Stimulated activated CD8-positive, alpha-beta memory T cell treated with anti-CD3 and anti-CD28 coated beads, Interleukin-15, amount 100 ng/mL, for 4 hours (primary cell): Measurements from ENCODE around the gene PRDM5.

Source experiments
- DNase-seq, 2 donors: peaks; one replicate each; pipeline ENCODE4 v3.0.0-alpha.2; 2020; ENCODE audit warnings: low read depth in 2 of 2

The PRDM5 gene

GRCh38 chr4:120856294-120856693 is 66.2 kb downstream of the PRDM5 start:
- DNase-seq, result no peak

DNA sequence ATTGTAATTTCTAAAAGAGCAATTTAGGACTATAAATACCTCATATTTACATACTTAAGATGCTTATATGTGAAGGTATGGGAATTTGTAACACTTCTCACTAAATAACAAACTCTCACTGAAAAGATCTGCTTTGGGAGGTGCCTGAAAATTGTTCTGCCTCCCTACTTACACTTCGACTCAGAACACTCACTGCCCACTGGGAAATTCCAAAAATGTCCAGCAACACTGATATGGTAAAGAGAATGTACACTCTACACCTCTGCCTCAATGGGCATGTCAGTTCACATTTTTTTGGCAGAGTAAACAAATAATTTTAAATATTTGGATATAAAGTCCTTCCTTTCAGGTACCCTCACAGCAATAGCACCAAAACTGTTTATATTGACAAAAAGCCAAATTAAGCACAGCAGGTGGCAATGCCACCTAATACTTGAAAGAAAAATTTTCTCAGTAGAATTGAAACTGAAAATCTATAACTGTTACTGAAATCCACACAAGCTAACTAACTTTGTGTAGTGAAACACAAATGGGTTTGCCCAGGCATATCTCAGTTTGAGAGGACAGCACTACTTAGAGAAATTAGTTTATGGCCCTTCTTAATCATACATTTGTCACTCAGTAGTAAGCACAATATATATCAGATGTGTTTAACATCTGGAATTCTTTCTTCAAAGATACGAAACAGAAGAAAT is 67.1 kb downstream of the PRDM5 start:
- DNase-seq, result no peak

- no peak for DNase-seq
Measured at GRCh38 chr4:120853161-120853935, 69.2 kb downstream of the PRDM5 start.

DNA sequence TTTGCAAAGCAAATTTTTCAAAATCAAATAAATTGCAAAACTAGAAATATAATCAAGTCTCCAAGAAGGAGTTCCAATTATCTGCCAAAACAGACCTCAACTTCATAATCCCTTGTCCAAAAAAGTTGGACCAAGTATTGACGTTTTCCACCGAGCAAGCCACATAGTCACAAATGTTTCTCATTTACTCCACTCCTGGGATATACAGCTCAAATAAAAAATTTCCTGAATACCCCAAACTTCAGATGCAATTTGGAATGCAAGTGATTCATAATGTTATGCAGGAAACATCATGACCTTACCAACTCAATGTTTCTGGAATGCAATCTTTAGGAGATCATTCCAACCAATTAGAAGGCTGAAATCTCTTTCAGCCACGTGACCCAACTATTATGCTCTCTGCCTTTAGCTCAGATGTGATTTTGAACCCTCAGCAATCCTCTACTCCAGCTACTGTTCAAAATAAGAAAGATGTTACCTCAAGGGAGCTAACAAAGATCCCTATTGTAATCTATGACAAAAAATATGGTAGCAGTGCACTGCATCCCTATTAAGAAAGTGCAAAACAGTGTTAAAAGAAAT is 72.4 kb downstream of the PRDM5 start:
- no peak for DNase-seq

GRCh38 chr4:120847019-120847582 is 75.4 kb downstream of the PRDM5 start:
- DNase-seq, result no peak

DNA sequence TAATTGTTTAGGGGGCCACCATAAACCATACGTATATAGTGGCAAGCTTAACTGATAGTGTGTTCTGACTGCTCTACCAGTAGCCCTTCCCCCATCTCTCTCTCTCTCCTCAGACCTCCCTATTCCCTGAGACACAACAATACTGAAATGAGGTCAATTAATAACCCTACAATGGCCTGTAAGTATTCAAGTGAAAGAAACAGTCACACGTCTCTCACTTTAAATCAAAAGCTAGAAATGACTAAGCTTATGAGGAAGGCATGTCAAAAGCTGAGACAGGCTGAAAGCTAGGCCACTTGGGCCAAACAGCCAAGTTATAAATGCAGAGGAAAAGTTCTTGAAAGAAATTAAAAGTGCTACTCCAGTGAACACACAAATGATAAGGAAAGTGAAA is 78.0 kb downstream of the PRDM5 start:
- DNase-seq, result no peak

DNA sequence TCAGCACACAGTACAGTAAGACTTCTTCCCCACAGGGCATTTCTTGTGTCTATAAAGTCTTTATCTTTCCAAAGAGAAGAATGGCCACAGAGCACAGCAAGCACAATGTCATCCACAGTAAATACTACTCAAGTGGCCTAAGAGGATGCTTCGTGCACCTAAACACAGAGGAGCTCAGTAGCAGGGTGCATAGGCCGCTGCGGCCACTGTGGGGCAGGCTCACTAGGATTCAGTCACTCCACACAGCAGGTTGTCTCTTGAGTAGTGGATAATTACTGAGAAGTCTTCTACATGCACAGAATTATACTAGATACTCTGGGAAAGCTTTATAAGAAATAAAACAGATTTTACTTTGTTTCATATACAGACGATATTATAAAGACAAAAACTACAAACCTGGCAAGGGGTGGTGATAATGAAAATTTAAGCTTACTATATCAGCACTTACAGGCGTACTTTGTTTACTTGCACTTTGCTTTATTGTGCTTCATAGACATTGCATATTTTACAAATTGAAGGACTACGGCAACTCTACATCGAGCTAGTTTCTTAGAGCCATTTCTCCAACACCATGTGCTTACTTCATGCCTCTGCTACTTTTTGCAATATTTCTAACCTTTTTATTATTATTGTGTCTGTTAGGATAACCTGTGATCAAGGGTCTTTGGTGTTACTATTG is 78.5 kb downstream of the PRDM5 start:
- no peak for DNase-seq

DNA sequence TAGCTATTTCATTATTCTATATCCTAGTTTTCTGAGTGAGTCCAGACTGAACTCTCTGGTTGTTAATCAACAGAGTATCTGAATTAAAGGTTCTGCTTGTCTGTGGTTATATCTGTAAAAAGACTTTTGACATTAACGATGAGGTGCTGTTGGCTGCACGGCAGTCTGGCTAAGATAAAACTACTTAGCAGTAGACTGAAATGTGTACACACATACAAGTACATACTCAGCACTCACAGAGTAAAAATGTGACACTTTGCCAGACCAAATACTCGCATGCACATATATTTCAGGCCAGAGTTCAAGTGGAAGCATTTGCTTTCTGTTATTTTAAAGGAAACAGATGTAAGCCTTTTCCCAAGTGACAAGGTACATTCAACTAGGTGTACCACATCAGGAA is 80.5 kb downstream of the PRDM5 start:
- DNase-seq, result no peak

- no peak for DNase-seq
Measured at GRCh38 chr4:120841580-120841979, 80.9 kb downstream of the PRDM5 start.

DNA sequence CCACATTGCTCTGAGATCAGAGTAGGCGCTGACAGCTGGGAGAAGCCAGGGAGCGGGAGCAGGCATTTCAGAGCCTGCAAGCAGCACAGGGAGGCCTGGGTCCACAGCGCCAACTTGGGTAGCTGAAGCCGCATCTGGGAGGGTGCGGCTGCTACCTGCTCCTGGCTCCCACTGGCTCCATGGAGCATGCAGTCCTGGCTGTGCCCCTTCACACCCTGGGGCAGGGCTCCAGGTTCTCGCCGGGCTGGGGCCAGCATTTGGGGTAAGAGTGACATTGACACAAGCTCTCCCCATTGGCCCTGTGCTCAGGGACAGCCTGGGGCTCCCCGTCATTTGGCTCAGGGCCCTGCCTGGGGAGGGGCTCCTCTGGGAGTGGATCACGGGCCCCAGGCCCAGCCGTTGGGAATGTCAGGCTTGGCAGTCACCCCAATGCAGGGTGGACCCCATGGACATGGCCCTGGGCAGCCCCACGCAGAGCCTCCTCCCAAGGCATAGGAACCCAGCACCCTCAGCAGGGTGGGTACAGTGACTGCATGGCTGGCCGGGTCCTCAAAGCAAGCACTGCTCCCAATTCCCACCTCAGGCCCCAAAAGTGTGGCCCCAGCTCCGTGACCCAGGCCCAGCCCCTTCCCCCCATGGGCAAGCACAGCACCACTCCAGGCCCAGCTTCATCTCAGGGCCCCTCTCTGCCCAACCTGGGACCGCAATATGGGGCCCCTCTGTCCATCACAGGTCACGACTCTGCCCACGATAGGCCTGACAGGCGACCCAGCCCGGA is 82.4 kb downstream of the PRDM5 start:
- no peak for DNase-seq

DNA sequence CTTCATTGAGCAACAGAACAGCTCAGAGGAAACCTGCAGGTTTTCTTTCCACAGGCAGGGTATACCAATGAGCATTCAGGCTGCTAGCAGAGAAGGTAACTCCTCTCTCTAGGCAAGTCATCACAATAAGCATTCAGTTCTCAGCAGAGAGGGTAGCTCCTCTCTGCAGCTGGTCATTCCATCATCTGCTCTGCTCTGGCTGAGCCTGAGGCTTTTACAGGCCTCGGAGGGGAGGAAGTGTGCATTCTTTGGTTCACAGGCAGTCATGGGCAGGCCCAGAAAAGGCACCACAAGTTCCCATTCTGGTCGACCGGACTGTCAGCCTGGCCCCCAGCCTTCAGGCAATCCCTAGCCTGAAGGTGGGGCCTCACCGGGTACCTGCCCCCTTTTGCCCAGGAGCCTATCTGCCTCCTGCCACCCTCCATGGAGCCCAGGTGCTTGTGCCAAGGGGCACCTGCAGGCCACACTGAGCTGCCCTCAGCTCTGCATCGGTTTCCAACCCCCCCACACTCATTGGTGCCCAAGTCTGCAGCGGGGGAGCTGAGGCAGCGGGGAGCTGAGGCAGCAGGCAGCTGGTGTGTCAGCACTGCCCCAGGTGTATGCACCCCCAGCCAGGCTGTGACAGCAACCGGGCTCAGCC is 83.1 kb downstream of the PRDM5 start:
- no peak for DNase-seq

GRCh38 chr4:120838784-120839183 is 83.7 kb downstream of the PRDM5 start:
- no peak for DNase-seq

DNA sequence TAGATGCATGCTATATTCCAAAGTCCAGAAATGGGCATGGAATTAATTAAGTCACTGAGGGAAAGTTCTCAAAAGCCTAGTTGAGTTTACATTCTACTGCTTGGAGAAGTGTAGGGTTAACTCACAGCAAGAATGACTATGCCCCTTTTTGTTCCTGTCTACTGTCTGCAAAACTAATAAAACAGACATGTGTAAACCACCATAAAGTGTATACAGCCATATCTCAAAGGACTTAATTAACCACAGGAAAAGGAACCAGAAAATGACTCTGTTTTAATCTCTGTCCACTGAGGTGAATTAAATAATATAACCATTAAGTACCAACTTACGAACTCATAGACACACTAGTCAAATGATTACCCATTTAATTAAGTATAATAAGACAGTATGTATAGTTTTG is 84.9 kb downstream of the PRDM5 start:
- DNase-seq, result no peak

DNA sequence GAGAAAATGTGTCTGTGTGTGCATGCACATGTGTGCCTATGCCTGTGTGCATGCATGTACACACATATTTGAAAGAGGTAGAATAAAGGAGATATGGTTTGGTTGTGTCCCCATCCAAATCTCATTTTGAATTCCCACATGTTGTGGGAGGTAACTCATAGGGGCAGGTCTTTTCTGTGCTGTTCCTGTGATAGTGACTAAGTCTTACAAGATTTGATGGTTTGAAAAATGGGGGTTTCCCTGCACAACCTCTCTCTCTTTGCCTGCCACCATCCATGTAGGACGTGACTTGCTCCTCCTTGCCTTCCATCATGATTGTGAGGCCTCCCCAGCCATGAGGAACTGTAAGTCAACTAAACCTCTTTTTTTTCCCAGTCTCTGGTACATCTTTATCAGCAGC is 87.2 kb downstream of the PRDM5 start:
- no peak for DNase-seq

DNA sequence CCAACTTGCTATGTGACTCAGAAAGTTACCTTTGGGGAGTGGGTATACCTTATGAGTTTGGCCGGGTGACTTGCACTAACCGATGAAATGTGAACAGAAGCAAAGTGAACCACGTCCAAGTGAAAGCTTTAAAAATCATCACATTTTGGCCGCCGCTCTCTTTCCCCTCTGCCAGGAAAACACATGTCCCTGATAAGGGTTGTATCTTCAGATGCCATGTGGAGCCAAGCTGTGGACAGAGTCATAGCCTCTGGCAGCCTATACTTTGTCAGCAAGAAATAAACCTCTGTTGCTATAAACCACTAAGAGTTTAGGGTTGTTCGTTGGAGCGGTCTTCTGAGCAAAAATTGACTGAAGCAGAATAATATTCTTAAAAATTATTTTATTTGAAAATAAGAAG is 92.3 kb downstream of the PRDM5 start:
- no peak for DNase-seq

DNA sequence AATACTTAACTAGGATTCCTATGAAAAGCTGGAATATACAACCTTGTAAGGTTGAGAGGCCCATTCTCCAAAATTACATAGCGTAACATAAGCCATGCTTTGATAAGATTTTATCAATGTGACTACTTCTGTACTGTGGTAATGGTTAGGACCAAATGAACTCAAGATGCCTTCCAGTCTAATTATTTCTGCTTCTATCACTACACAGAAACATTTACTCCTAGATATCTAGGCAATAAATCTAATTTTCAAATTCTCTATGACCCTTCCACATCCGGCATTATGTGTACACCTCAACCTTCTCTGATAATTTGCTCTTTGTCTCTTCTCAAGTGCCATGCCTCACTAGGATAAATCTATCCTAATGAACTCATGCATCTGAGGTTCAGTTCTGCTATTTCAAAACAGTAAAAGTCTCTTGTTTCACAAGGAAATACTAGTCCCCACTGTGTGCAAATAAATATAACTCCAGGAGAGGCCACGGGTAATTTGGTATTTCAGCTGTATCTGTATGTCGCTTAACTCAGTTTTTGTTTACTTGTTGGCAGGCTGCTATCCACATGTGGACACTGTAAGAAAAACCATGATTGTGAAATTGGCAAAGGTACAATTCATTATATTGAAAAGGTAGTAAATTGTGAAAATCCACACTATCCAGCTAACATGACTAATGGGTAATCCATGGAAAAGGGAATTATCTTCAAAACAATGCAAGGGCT is 93.3 kb downstream of the PRDM5 start:
- no peak for DNase-seq

DNA sequence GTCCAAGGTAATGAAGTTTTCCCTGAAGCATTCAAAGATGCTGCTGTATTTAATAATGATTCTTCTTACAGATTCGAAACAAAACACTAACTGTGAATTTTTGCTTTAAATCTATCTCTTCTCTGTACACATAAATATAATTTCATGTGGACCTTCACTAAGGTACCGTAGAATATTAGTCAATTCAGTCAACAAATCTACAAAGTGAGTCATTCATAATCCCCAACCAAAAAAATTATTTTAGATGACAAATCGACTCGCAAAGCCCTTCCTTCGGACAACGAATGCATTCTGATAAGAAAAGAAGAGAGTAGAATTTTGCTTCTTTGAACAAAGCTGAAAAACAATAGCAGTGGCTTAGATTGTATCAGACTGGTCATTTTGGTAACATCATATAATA is 95.7 kb downstream of the PRDM5 start:
- no peak for DNase-seq

GRCh38 chr4:120826449-120826848 is 96.1 kb downstream of the PRDM5 start:
- no peak for DNase-seq

DNA sequence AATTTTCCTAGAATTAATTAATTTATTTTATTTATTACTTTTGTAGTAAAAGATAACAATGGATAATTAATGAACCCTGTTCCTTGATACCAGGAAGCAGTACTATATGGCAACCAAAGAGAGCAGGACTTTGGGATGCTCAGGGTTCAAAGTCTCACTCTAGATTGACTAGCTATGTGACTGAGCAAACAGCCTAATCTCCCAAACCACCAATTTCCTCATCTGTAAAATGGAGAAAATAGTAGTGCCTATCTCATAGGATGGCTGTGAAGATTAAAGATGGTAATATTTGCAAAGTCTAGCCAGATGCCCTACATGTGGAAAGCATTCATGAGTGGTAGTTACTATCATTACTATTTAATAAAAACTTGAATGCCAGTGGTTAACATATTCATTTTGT is 97.6 kb downstream of the PRDM5 start:
- no peak for DNase-seq

GRCh38 chr4:120821977-120822376 is 100.5 kb downstream of the PRDM5 start:
- no peak for DNase-seq
